ENCODE results near the gene TMEM150A. TPM values are rescaled to one million over a fixed set of nuclear protein-coding genes. Genes with fewer than 3 reads are reported as not detected.

Gene TMEM150A
- total RNA-seq, 6 experiments from 2014 or later, result 20.0 to 26.7 (median 21.9) TPM

DNA sequence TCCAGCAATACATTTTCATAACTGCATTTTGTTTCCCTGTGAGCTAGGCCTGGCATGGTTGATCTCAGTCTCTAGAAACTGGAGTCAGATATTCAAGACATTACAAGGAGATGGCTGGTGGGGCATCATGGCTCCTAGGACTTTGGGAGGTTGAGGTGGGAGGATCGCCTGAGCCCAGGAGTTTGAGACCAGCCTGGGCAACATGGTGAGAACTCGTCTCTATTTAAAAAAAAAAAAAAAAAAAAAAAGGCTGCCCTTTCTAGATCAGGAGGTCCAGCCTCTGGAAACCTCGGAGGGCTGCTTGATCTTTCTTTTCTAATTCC, 25.5 kb downstream of the TMEM150A start:
- no peak for TF ChIP-seq CTCF (IDR thresholded peaks at IDR 0.05)
- no peak for TF ChIP-seq POLR2A (IDR thresholded peaks at IDR 0.05)
- ATAC-seq (no peak), DNase-seq (no peak)
- Histone ChIP-seq H3K4me3 (peak overlapping the region; percentile 56 to 63 (median 59)), H3K27me3 (no peaks in the 10 kb centered on the region), H3K4me1 (peaks cover 0 to 13% (median 0%) of the 10 kb centered on the region in 4 donors), H3K27ac (peak overlapping the region; percentile 65 to 79 (median 73)), H3K9me3 (no peaks in the 10 kb centered on the region), H3K36me3 (no peaks in the 10 kb centered on the region)
- 30% methylated on average over 3 of the region's 3 CpGs for WGBS (ENCODE audit: insufficient coverage, low coverage, low lambda C conversion rate, missing lambda C conversion rate)
- intact Hi-C loops (cut with DNase I), result no loop called here

DNA sequence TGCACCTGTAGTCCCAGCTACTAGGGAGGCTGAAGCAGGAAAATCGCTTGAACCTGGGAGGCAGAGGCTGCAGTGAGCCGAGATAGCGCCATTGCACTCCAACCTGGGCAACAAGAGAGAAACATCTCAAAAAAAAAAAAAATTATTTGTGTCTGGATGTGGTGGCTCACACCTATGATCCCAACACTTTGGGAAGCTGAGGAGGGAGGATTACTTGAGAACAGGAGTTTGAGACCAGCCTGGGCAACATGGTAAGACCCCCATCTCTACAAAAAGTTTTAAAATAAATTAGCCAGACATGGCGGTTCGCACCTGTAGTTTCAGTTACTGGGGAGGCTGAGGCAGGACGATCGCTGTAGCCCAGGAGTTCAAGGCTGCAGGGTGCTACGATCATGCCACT, 26.8 kb downstream of the TMEM150A start:
- Histone ChIP-seq H3K36me3 (no peaks in the 10 kb centered on the region), H3K27ac (no peak overlapping the region), H3K27me3 (no peaks in the 10 kb centered on the region), H3K4me3 (no peak overlapping the region), H3K4me1 (peaks cover 0 to 13% (median 0%) of the 10 kb centered on the region in 4 donors), H3K9me3 (no peaks in the 10 kb centered on the region)
- intact Hi-C loops (cut with DNase I), result no loop called here
- no peak for ATAC-seq
- TF ChIP-seq POLR2A (IDR thresholded peaks at IDR 0.05) (no peak), CTCF (IDR thresholded peaks at IDR 0.05) (no peak)
- no peak for DNase-seq
- WGBS (ENCODE audit: insufficient coverage, low coverage, low lambda C conversion rate, missing lambda C conversion rate), result 67% methylated on average over 8 of the region's 8 CpGs

DNA sequence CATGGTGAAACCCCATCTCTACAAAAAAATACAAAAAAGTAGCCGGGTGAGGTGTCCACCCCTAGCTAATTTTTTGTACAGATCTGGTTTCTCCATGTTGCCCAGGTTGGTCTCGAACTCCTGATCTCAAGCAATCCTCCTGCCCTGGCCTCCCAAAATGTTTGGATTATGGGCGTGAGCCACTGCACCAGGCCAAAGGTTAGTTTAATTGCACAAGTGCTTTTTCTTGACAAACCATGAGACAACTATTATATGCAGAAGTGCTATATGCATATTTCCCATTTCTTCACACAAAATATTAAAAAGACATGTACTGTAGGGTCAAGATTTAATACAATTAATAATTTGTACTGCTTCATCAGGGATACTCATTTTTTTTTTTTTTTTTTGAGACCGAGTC, 36.2 kb downstream of the TMEM150A start:
- no peaks in the 10 kb centered on the region for H3K9me3 ChIP-seq
- no peaks in the 10 kb centered on the region for H3K36me3 ChIP-seq
- H3K27me3 ChIP-seq, result no peaks in the 10 kb centered on the region
- DNase-seq (no peak), ATAC-seq (no peak)
- H3K4me1 ChIP-seq, result peaks cover 0 to 4% (median 0%) of the 10 kb centered on the region in 4 donors
- WGBS (ENCODE audit: insufficient coverage, low coverage, low lambda C conversion rate, missing lambda C conversion rate), result 71% methylated on average over 4 of the region's 4 CpGs
- H3K4me3 ChIP-seq, result no peak overlapping the region
- intact Hi-C loops (cut with DNase I), result no loop called here
- no peak overlapping the region for H3K27ac ChIP-seq
- no peak for TF ChIP-seq CTCF (IDR thresholded peaks at IDR 0.05)
- TF ChIP-seq POLR2A (IDR thresholded peaks at IDR 0.05), result no peak

DNA sequence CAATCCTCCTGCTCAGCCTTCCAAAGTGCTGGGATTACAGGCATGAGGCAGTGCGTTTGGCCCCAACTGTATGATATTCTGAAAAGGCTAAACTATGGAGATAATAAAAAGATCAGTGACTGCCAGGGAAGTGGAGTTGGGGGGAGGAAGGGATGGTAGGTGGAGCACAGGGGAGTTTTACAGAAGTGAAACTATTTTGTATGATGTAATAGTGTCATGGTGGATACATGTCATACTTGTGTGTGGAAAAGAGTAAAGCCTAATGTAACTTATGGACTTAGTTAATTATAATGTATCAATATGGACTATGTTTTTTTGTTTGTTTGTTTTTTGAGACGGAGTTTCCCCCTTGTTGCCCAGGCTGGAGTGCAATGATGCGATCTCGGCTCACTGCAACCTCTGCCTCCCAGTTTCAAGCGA, 38.3 kb downstream of the TMEM150A start:
- H3K27ac ChIP-seq, result no peak overlapping the region
- no peaks in the 10 kb centered on the region for H3K36me3 ChIP-seq
- H3K9me3 ChIP-seq, result no peaks in the 10 kb centered on the region
- TF ChIP-seq CTCF (IDR thresholded peaks at IDR 0.05) (no peak), POLR2A (IDR thresholded peaks at IDR 0.05) (no peak)
- H3K4me1 ChIP-seq, result peaks cover 0 to 11% (median under 1%) of the 10 kb centered on the region in 4 donors
- no peaks in the 10 kb centered on the region for H3K27me3 ChIP-seq
- 82% methylated on average over 5 of the region's 5 CpGs for WGBS (ENCODE audit: insufficient coverage, low coverage, low lambda C conversion rate, missing lambda C conversion rate)
- DNase-seq, result no peak
- intact Hi-C loops (cut with DNase I), result no loop called here
- no peak for ATAC-seq
- no peak overlapping the region for H3K4me3 ChIP-seq
